Right ventricle myocardium inferior (tissue), 1 donor: Measurements from ENCODE around the gene ULBP2. TPM values are rescaled to one million over a fixed set of nuclear protein-coding genes. Genes with fewer than 3 reads are reported as not detected.
"Not testable (repeated sequence)": the region's sequence is repeated elsewhere in the genome, so short reads cannot be mapped to it uniquely, and the experiment has no call there.

Experiments
- ATAC-seq: fragments of 200-7000 bp; cut with Tn5 transposase; one replicate; pipeline ENCODE4 v1.9.1; 2020; ENCODE audit warnings: mild to moderate bottlenecking, moderate library complexity
- DNase-seq: peaks from one replicate; pipeline ENCODE4 v3.0.0; 2021; ENCODE audit errors: missing footprints
- intact Hi-C: fragments of 100-400 bp; cut with DNase I; formaldehyde crosslinking; loops from one replicate; pipeline ENCODE4 v1.11.0; 2022
- total RNA-seq: library from RNA; stranded (reverse); fragmentation: NEBNext Ultra II Directional; extraction: Animal tissue kit (Norgen Biotek cat#: 25700); gene quantifications from one replicate; pipeline ENCODE4 v1.2.1, GENCODE V29; 2021
- donor health status: DM: no; HTN: yes; CAD: no; lungs with severe emphysema.

Gene ULBP2
- total RNA-seq, 1 donor from 2014 or later = 1.3 TPM

- DNase-seq (no peak), ATAC-seq (no peak)
- intact Hi-C loops = no loop called here
These were observed 35.4 kb upstream of the ULBP2 start for GRCh38 chr6:149906405-149906804.

GRCh38 chr6:149907317-149907716 is 34.5 kb upstream of the ULBP2 start:
- DNase-seq (no peak), ATAC-seq (no peak)
- intact Hi-C loops = no loop called here

- ATAC-seq, intact Hi-C loops, DNase-seq: not testable (repeated sequence)
These were observed 33.3 kb upstream of the ULBP2 start for GRCh38 chr6:149908480-149908879.

- ATAC-seq (no peak), DNase-seq (no peak)
- intact Hi-C loops = no loop called here
These were observed 31.9 kb upstream of the ULBP2 start for GRCh38 chr6:149909701-149910470.

GRCh38 chr6:149910721-149911151 is 31.1 kb upstream of the ULBP2 start:
- ATAC-seq (no peak), DNase-seq (no peak)
- intact Hi-C loops = no loop called here

- intact Hi-C loops, DNase-seq, ATAC-seq: not testable (repeated sequence)
These were observed 29.1 kb upstream of the ULBP2 start for GRCh38 chr6:149912680-149913079.

- DNase-seq (no peak), ATAC-seq (no peak)
- intact Hi-C loops = no loop called here
These were observed 28.7 kb upstream of the ULBP2 start for GRCh38 chr6:149913085-149913484.

- intact Hi-C loops = no loop called here
- no peak for DNase-seq
- ATAC-seq = no peak
These were observed 28.1 kb upstream of the ULBP2 start for GRCh38 chr6:149913540-149914240.

GRCh38 chr6:149915970-149916865 is 25.6 kb upstream of the ULBP2 start:
- DNase-seq (no peak), ATAC-seq (no peak)
- intact Hi-C loops = no loop called here

GRCh38 chr6:149917679-149918078 is 24.1 kb upstream of the ULBP2 start:
- intact Hi-C loops = no loop called here

GRCh38 chr6:149918151-149918905 is 23.5 kb upstream of the ULBP2 start:
- DNase-seq = no peak
- ATAC-seq = no peak
- intact Hi-C loops = no loop called here

More at GRCh38 chr6:149917679-149918078, 24.1 kb upstream of the ULBP2 start:
- ATAC-seq (no peak), DNase-seq (no peak)

- intact Hi-C loops, DNase-seq, ATAC-seq: not testable (repeated sequence)
These were observed 22.5 kb upstream of the ULBP2 start for GRCh38 chr6:149919126-149919833.

GRCh38 chr6:149919834-149920225 is 22.0 kb upstream of the ULBP2 start:
- intact Hi-C loops = loop anchor here (5.0 to 10.0 kb wide), 3 partner anchors 33 to 373 kb away; partner anchors contain the start of genes LRP11 and PPIL4
- DNase-seq (no peak), ATAC-seq (no peak)

GRCh38 chr6:149921361-149921760 is 20.5 kb upstream of the ULBP2 start:
- intact Hi-C loops = loop anchor here (5.0 to 10.0 kb wide), 3 partner anchors 34 to 374 kb away; partner anchors contain the start of genes LRP11 and PPIL4
- DNase-seq (no peak), ATAC-seq (no peak)

- not testable (repeated sequence) for ATAC-seq, DNase-seq
- intact Hi-C loops = loop anchor here (5.0 to 10.0 kb wide), 3 partner anchors 35 to 375 kb away; partner anchors contain the start of genes LRP11 and PPIL4
These were observed 19.7 kb upstream of the ULBP2 start for GRCh38 chr6:149922091-149922490.

GRCh38 chr6:149922642-149923326 is 19.0 kb upstream of the ULBP2 start, which contains the start of gene RAET1G:
RAET1G (minus strand) TSS chr6:149923121; CDS start chr6:149923010, 111 bp downstream.
- peak; percentile 88 for ATAC-seq
- DNase-seq = peak; percentile 94
- intact Hi-C loops = loop anchor here (5.0 to 10.0 kb wide), 3 partner anchors 35 to 375 kb away; partner anchors contain the start of genes LRP11 and PPIL4
